ENCODE results near the gene PINK1.
"Not testable (repeated sequence)": the region's sequence is repeated elsewhere in the genome, so short reads cannot be mapped to it uniquely, and the experiment has no call there.

The PINK1 gene

DNA sequence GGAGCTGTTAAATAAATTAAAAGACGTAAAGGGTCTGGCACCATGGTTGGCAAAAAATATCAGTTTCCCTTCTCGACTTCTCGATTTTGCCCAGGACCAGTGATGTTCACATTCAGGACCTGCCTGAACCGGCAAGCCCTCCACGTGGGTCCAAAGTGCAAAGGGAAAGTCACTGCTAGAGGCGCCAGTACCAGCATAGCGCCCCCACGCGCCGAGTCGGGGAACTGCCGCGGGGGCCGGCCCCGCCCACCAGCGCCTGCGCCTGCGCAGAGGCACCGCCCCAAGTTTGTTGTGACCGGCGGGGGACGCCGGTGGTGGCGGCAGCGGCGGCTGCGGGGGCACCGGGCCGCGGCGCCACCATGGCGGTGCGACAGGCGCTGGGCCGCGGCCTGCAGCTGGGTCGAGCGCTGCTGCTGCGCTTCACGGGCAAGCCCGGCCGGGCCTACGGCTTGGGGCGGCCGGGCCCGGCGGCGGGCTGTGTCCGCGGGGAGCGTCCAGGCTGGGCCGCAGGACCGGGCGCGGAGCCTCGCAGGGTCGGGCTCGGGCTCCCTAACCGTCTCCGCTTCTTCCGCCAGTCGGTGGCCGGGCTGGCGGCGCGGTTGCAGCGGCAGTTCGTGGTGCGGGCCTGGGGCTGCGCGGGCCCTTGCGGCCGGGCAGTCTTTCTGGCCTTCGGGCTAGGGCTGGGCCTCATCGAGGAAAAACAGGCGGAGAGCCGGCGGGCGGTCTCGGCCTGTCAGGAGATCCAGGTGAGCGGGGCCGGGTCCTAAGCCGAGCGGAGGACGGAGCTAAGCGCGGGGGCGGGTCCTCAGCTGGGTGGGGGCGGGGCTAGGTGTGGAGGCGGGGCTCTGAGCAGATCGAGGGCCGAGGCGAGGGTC lies at the start of gene PINK1:
Gene PINK1, plus strand, starts transcription at position 269 of the 875 bp plus-strand sequence. Its CDS starts 91 bp downstream, at position 360.
- DNase-seq (ENCODE audit: low read depth) = peak; percentile 71

- no peak for DNase-seq (ENCODE audit: low read depth)
Measured at GRCh38 chr1:20584890-20585289, 48.4 kb upstream of the PINK1 start.

DNA sequence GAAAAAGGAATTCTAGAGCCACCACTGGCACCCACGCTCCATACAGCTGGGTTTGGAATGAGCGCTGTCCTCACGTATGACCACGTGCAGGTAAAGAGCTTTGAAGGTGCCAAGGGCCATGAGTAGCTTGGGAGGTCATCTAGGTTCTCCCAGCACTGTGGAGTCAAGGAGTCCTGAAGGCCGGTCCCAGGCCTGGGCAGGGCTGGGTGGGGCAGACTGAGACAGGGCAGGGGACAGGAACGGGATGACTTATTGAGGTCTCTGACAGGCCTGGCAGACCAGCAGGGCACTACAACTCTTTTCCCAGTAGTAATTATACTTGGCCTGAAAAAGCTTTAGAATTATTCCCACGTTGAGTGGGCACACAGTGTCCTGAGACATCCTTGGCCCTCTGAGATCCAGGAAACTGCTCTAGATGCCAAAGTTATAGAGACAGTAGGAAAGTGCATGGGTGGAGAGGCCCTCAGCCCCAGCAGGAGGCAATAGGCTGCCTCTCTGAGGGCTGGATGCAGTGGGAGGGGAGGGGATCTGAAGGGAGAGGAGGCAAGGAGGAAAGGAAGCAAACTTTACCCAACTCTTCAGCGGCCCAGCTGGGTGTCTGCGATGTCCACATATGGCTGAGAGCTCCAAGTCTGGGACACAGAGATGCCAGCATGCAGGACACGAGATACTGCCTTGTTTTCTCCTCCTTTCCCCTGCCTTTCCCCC lies 46.2 kb upstream of the PINK1 start:
- DNase-seq (ENCODE audit: low read depth) = no peak

GRCh38 chr1:20587661-20588053 lies 45.6 kb upstream of the PINK1 start:
- DNase-seq (ENCODE audit: low read depth) = peak; percentile 51

DNA sequence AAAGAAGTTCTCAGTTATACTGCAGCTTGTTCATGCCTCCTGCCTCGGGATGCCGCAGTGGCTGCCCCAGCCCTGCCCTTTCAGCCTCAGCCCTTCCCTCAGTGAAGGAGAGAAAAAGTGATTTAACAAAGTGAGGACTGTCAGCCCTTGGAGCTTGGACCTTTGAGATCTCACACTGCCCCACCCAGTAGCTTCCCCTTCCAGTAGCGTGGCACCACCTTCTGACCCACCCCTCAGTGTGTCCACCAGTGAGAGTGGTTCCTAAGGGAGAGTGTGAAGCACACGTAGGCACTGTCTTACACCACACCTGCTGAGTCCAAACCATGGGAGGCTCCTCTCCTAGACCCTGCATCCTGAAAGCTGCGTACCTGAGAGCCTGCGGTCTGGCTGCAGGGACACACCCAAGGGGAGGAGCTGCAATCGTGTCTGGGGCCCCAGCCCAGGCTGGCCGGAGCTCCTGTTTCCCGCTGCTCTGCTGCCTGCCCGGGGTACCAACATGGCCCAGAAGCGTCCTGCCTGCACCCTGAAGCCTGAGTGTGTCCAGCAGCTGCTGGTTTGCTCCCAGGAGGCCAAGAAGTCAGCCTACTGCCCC lies 44.5 kb upstream of the PINK1 start, which contains the start of gene CDA:
Gene CDA, plus strand, starts transcription at position 464 of the 592 bp plus-strand sequence. Its CDS starts 33 bp downstream, at position 497.
- no peak for DNase-seq (ENCODE audit: low read depth)

DNA sequence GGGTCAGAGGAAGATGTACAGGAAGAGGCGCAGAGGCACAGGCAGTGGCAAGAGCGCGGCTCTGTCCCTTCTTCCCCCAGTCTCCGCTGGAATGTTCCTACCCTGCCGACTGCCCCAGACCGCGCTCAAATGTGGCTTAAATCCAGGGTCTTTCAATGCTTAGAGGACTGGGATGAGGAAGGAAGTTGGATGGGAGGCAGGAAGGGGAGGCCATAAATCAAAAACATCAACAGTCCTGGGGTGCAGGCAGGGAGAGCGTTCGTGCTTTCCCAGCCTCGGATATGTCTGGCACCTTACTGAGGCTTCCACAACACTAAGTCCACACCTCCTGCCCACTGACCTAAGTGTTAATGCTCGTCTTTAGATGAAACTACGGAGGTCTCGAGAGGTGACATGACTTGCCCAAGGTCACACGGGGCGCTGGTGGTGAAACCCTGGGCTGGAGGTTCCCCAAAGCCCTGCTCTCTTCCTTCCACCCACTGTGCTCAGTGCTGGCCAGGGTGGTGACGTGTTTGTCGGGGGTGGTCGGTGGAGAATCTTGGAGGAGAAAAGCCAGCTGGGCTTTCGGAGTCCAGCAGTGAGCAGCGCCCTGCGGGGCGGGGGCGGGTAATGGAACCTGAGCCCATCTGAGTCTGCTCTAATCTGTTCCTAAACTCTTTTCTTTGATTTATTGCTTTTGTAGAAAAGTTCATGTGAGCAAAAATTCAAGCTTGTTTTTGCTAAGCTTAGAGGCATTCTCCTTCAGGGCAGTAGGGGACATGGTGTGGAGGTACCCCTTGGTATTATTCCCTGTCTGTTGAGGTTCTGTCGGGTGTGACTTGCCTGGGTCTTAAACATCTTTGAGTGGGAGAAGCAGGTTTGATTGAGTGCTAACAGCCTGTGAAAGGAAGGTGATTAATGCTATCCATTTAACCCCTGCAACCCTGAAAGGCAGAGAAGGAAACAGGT lies 43.7 kb upstream of the PINK1 start:
- no peak for DNase-seq (ENCODE audit: low read depth)

DNA sequence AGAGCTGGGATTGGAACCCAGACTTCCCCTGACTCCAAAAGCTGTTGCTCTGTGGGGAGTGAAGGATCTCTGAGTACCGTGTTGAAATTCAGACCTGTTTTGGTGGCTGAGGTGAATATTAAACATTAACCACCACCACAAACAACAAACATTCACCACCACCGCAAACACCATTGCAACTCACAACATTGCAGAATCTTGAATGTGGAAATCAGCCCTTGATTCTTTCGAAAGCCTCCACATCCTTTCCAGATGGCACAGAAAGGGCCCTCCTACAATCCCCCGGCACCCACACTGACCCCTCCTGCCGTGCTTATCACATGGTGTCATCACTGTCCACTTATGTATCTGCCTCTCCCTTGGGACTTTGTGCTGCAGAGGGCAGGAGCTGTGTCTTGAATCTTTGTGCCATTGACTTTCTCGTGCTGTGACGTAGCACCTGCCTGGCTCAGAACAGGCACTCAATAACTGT lies 42.9 kb upstream of the PINK1 start:
- DNase-seq (ENCODE audit: low read depth) = peak; percentile 66

GRCh38 chr1:20593756-20594155 lies 39.5 kb upstream of the PINK1 start:
- no peak for DNase-seq (ENCODE audit: low read depth)

DNA sequence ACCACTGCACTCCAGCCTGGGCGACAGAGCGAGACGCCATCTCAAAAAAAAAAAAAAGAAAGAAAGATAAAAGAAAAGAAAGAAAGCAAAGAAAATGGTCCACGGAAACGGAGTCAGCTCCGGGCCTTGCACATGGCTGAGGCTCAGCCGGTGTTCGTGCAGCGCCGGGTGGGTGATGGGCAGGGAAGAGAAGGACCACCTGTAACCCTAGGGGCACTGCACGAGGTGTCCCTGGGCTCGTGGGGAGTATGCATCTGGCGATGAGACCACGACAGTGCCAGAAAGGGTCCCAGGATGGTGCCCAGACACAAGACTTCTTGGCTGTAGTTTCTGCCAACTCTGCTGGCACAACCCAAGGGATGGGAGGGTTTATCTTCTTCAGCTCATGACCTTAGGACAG lies 38.5 kb upstream of the PINK1 start:
- DNase-seq (ENCODE audit: low read depth) = no peak

DNA sequence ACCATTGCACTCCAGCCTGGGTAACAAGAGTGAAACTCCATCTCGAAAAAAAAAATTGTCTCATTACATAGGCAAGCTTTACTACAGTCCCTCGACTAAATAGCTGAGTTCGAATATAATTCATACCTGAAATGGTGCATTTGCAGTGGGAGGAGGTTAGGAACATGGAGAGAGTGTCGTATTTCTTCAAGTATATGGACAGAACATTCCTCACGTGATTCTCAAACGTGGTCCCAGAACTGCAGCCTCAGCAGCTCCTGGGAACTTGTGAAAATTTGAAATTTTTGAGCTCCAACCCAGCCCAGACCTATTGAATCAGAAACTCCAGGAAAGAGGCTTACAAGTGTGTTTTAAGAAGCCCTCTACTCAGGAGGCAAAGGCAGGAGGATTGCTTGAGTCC lies 37.2 kb upstream of the PINK1 start:
- no peak for DNase-seq (ENCODE audit: low read depth)

DNA sequence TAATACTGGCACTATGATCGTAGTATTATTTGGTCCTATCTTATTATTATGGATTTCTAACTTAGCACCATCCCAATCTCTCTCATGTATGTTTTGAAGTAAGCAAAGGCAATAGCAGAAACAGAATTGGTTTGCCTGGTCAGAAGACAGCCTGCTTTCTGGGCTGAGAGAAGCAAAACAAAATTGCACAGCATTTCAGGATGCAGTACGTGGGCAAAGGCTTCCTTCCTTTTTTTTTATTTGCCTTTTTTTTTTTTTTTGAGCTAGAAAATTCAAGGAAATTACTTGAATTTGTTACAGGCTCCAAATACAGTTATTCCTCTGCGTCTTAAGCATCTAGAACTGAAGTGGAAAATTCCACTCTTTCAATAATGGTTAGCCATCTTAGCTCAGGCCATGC lies 35.6 kb upstream of the PINK1 start:
- DNase-seq (ENCODE audit: low read depth) = no peak

DNA sequence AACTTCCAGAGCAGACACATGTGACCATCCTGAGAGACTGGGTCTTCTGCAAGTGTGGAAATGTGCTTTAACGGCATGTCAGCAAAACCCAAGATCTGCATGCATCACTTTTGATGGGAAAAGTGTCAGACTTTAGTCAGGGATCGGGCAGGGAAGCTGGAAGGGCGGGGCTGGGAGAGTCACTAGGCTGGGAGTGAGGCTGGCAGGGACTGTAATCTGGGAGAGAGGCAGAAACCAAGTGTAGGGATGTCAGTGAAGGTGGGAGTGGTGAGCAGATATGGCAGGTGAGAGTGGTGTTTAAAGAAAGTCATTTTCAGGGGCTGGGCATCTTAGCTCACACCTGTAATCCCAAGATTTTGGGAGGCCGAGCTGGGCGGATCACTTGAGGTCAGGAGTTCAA lies 33.1 kb upstream of the PINK1 start:
- no peak for DNase-seq (ENCODE audit: low read depth)

- peak; percentile 90 for DNase-seq (ENCODE audit: low read depth)
Measured at GRCh38 chr1:20601129-20601825, 32.0 kb upstream of the PINK1 start.

DNA sequence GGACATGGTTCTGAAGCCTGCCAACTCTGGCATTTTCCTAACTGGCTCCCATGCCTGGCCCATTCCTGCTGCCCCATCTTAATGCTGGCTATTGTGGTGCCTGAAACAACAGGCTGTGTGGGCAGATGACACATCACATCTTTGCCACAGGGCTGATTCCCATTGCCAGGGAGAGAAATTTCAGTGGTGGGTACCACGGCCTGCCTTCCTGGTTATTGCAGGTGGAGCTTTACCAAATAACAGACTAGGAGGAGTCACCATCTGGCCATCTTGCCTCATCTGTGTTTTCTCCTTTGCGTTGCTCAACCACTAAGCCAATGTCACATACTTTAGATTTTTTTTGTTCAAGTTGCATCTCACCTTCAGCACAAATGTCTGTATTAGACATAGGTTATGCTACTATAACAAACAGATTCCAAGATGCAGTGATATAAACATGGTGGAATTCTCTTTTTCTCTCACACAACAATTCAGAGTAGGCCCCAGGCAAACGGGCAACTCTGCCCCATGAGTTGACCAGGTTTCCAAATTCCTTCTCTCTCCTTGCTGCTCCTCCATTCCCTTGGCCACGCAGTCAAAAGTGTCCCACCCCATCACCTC lies 30.3 kb upstream of the PINK1 start:
- peak; percentile 39 for DNase-seq (ENCODE audit: low read depth)

GRCh38 chr1:20603504-20604464 lies 29.5 kb upstream of the PINK1 start:
- peak; percentile 99 for DNase-seq (ENCODE audit: low read depth)

DNA sequence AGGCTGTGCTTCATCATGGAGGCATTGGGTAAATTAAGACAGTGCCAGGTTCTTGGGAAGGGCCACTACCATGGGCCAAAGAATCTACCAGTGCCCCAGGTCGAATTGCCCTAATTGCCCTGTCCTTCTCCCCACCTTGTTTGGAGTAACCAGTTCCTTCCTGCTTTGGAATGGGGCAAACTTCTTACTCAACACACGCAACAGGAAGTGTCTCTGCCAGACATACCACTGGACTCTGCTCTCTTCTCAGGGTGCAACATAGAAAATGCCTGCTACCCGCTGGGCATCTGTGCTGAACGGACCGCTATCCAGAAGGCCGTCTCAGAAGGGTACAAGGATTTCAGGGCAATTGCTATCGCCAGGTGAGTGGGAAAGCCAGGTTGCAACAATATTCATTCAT lies 28.6 kb upstream of the PINK1 start:
- DNase-seq (ENCODE audit: low read depth) = peak; percentile 65

- DNase-seq (ENCODE audit: low read depth) = not testable (repeated sequence)
Measured at GRCh38 chr1:20606801-20607570, 26.3 kb upstream of the PINK1 start.

DNA sequence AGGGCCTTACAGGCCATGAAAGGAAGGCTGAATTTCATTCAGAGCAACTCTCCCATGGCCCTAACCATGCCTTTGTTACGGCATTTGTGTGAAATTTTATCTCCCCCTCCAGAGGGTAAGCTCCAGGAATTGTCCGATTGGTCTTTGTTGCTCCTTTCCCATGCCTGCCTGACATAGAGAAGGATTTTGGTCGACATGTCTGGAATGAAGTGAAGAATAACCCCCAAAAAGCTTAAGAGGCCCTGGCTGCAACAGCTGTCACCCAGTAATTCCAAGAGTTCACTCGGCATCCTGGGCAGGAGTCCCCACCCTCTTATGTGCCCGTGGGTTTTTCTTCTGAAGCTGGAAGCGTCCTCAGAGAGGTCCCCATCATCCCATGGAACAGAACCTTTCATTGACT lies 23.7 kb upstream of the PINK1 start:
- no peak for DNase-seq (ENCODE audit: low read depth)
